CD14-positive monocyte (primary cell): ENCODE data around the gene AQP2. TPM values are rescaled to one million over a fixed set of nuclear protein-coding genes. Genes with fewer than 3 reads are reported as not detected.

Source experiments
- DNase-seq, 3 donors: peaks; one replicate each; pipeline ENCODE4 v3.0.0-alpha.2; 2011 to 2022
- H2AFZ ChIP-seq: 2 replicates; pipeline ENCODE4 v1.6.0; 2012; ENCODE audit warnings: mild to moderate bottlenecking, low read depth, low read length, inconsistent platforms; ENCODE audit not compliant: insufficient read depth, poor library complexity, severe bottlenecking
- H3K27ac ChIP-seq, 2 donors: 1 replicate in 1 of 2; 2 replicates in 1 of 2; pipeline ENCODE4 v1.5.1; 2012 to 2013; ENCODE audit warnings: low read length in 2 of 2, control low read depth in 1 of 2, inconsistent platforms in 1 of 2, low read depth in 1 of 2, mild to moderate bottlenecking in 1 of 2
- H3K27me3 ChIP-seq, 2 donors: one replicate each; pipeline versions ENCODE4 v1.6.0 to v1.6.1; 2011 to 2013; ENCODE audit warnings: low read length in 2 of 2; ENCODE audit not compliant: control insufficient read depth in 2 of 2, insufficient read depth in 2 of 2
- H3K36me3 ChIP-seq, 2 donors: replicated peaks in 1 of 2; 1 replicate in 1 of 2; 2 replicates in 1 of 2; pipeline versions ENCODE4 v1.5.1 to v1.6.1; 2012 to 2013; ENCODE audit warnings: low read length in 2 of 2, control low read depth in 1 of 2, inconsistent platforms in 1 of 2, mild to moderate bottlenecking in 1 of 2; ENCODE audit not compliant: insufficient read depth in 2 of 2, control insufficient read depth in 1 of 2
- H3K4me1 ChIP-seq, 2 donors: 1 replicate in 1 of 2; 2 replicates in 1 of 2; pipeline versions ENCODE4 v1.5.1 to v1.6.1; 2012 to 2013; ENCODE audit warnings: low read length in 2 of 2, control low read depth in 1 of 2, inconsistent platforms in 1 of 2, mild to moderate bottlenecking in 1 of 2, moderate library complexity in 1 of 2; ENCODE audit not compliant: insufficient read depth in 2 of 2, control insufficient read depth in 1 of 2
- H3K4me2 ChIP-seq: replicated peaks from 2 replicates; pipeline ENCODE3; 2012; ENCODE audit warnings: low read length, moderate library complexity, mild to moderate bottlenecking; ENCODE audit not compliant: poor library complexity, severe bottlenecking; ENCODE audit errors: extremely low read depth
- H3K4me3 ChIP-seq, 3 experiments: fragments of 200-600 bp in 1 of 3; sonication (generic) in 1 of 3; replicated peaks in 1 of 3; 1 replicate in 2 of 3; 2 replicates in 1 of 3; pipeline ENCODE4 v1.5.1; 2011 to 2013; ENCODE audit warnings: low read length in 3 of 3, mild to moderate bottlenecking in 3 of 3, control low read depth in 2 of 3, low read depth in 2 of 3, inconsistent platforms in 1 of 3, moderate library complexity in 1 of 3
- H3K79me2 ChIP-seq: 2 replicates; pipeline ENCODE4 v1.6.0; 2012; ENCODE audit warnings: mild to moderate bottlenecking, control low read depth, inconsistent platforms, low read length, moderate library complexity; ENCODE audit not compliant: insufficient read depth
- H3K9ac ChIP-seq: 2 replicates; pipeline ENCODE4 v1.6.0; 2017; ENCODE audit warnings: low read length, mild to moderate bottlenecking; ENCODE audit not compliant: insufficient read depth, poor library complexity, severe bottlenecking
- H3K9me3 ChIP-seq, 2 donors: replicated peaks in 1 of 2; 1 replicate in 1 of 2; 2 replicates in 1 of 2; pipeline versions ENCODE4 v1.5.1 to v1.6.1; 2012 to 2013; ENCODE audit warnings: low read length in 2 of 2, control low read depth in 1 of 2; ENCODE audit not compliant: control insufficient read depth in 1 of 2, insufficient read depth in 1 of 2
- H4K20me1 ChIP-seq: 2 replicates; pipeline ENCODE4 v1.6.0; 2012; ENCODE audit warnings: mild to moderate bottlenecking, low read length, control low read depth, moderate library complexity; ENCODE audit not compliant: insufficient read depth
- H3K27ac Mint-ChIP-seq, 7 donors: one replicate each; pipeline ENCODE4 v1.8.0; 2020; ENCODE audit warnings: mild to moderate bottlenecking in 7 of 7, mixed read lengths in 7 of 7, moderate library complexity in 6 of 7, inconsistent platforms in 2 of 7
- H3K27me3 Mint-ChIP-seq, 3 donors: one replicate each; pipeline ENCODE4 v1.8.0; 2021 to 2022; ENCODE audit warnings: low read depth in 3 of 3, mild to moderate bottlenecking in 3 of 3, mixed read lengths in 3 of 3, moderate library complexity in 3 of 3, inconsistent platforms in 1 of 3
- H3K36me3 Mint-ChIP-seq, 2 donors: one replicate each; pipeline ENCODE4 v1.8.0; 2020; ENCODE audit warnings: mixed read lengths in 2 of 2, inconsistent platforms in 1 of 2, mild to moderate bottlenecking in 1 of 2
- H3K4me1 Mint-ChIP-seq: one replicate; pipeline ENCODE4 v1.8.0; 2020; ENCODE audit warnings: mild to moderate bottlenecking, mixed read lengths
- H3K4me3 Mint-ChIP-seq, 2 donors: one replicate each; pipeline ENCODE4 v1.8.0; 2020; ENCODE audit warnings: mild to moderate bottlenecking in 2 of 2, mixed read lengths in 2 of 2, moderate library complexity in 1 of 2
- H3K9me3 Mint-ChIP-seq, 7 donors: one replicate each; pipeline ENCODE4 v1.8.0; 2020 to 2022; ENCODE audit warnings: mixed read lengths in 7 of 7, mild to moderate bottlenecking in 6 of 7, moderate library complexity in 6 of 7, inconsistent platforms in 2 of 7
- CTCF ChIP-seq: fragments of 200-600 bp; IDR thresholded peaks from one replicate; pipeline ENCODE4 v1.8.0; 2022; ENCODE audit warnings: antibody characterized with exemption, mild to moderate bottlenecking
- WGBS: methylation state at CpG from one replicate; pipeline ENCODE4 v1.1.5; 2013; ENCODE audit warnings: missing lambda C conversion rate; ENCODE audit not compliant: insufficient coverage; 5-methylcytosine and 5-hydroxymethylcytosine counted together
- intact Hi-C, 2 donors: fragments of 100-400 bp; cut with micrococcal nuclease; formaldehyde crosslinking; loops; one replicate each; pipeline versions ENCODE4 v1.15.0 to v1.15.1; 2023
- polyA plus RNA-seq, 3 donors: library from polyadenylated mRNA; depleted of rRNA in 1 of 3; unstranded in 2 of 3; stranded (reverse) in 1 of 3; fragments of 300-500 nt in 2 of 3; fragments of >200 nt in 1 of 3; fragmentation: Illumina TruSeq in 2 of 3; gene quantifications; 1 replicate in 2 of 3; 2 replicates in 1 of 3; pipeline ENCODE4 v1.2.3, GENCODE V29; 2012 to 2021

Gene AQP2
- polyA plus RNA-seq, 3 donors = not detected

- H3K4me1 Mint-ChIP-seq = peaks cover 2% of the 10 kb centered on the region
- H2AFZ ChIP-seq = no peak overlapping the region
Measured at GRCh38 chr12:49911213-49911605, 39.3 kb upstream of the AQP2 start.

DNA sequence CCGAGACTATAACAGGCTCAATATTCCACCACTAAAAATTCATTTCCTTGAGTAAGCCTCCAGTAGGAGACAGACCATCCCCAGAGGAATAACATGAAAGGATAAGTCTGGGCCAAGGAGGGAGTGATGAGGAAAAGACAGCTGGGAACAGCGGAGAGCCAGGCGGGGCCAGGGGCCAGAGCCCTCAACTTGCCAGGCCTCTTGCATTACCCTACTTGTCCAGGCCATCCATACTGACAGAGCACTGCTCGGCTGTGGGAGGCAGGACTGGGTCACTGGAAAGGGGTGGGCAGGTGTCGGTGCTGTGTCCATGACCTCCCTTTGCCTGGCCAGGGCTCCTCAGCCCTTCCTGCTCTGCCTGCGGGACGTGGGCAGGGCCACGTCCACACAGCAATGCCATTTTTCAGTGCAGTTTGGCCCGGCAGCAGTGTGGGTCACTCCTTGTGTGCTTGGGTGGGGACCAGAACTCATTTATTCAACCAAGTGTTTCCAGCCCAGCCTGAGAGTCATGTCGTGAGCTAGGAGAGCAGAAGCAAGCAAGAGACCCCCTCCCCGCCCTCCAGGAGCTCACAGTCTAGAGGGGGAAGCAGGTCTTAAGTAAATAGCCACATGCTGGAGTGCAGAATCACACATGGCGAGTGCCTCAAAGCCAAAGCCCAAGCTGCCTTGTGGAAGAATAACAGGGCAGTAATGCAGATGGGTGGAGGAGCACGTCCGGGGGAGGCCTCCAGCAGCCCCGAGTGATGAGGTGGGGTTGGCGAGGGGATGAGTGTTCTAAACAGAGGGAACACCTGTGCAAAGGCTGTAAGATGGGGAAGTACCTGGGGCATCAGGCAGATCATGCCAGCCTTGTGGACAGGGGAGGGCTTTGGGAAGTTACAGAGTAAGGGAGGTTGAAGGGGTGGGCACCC, 37.9 kb upstream of the AQP2 start:
- Mint-ChIP-seq H3K4me1 (peaks cover 2% of the 10 kb centered on the region), H3K27ac (no peak overlapping the region), H3K9me3 (peaks cover 0 to 1% (median 0%) of the 10 kb centered on the region in 7 donors), H3K27me3 (peaks cover 15 to 18% (median 16%) of the 10 kb centered on the region in 3 donors), H3K36me3 (no peaks in the 10 kb centered on the region), H3K4me3 (no peak overlapping the region)
- no peak for DNase-seq
- H4K20me1 ChIP-seq = no peaks in the 10 kb centered on the region
- no peak for TF ChIP-seq CTCF
- no peak overlapping the region for H3K4me2 ChIP-seq
- H3K36me3 ChIP-seq = no peaks in the 10 kb centered on the region
- no peak overlapping the region for H3K4me3 ChIP-seq
- H3K27ac ChIP-seq = no peak overlapping the region
- intact Hi-C loops = no loop called here
- no peaks in the 10 kb centered on the region for H3K4me1 ChIP-seq
- H3K9me3 ChIP-seq = no peaks in the 10 kb centered on the region
- 86% methylated on average over 12 of the region's 16 CpGs for WGBS
- H2AFZ ChIP-seq = no peak overlapping the region
- H3K27me3 ChIP-seq = no peaks in the 10 kb centered on the region
- H3K9ac ChIP-seq = no peak overlapping the region
- no peaks in the 10 kb centered on the region for H3K79me2 ChIP-seq

More at GRCh38 chr12:49911213-49911605, 39.3 kb upstream of the AQP2 start:
- H3K27ac Mint-ChIP-seq = no peak overlapping the region
- Histone ChIP-seq H3K4me1 (no peaks in the 10 kb centered on the region), H3K9ac (no peak overlapping the region), H3K9me3 (no peaks in the 10 kb centered on the region), H3K4me2 (no peak overlapping the region), H3K27ac (no peak overlapping the region), H3K27me3 (peaks cover 0 to 1% of the 10 kb centered on the region in 2 donors), H3K36me3 (no peaks in the 10 kb centered on the region), H4K20me1 (no peaks in the 10 kb centered on the region), H3K79me2 (no peaks in the 10 kb centered on the region), H3K4me3 (no peak overlapping the region)
- intact Hi-C loops = no loop called here
- DNase-seq = no peak
- H3K27me3 Mint-ChIP-seq = peaks cover 16 to 20% (median 19%) of the 10 kb centered on the region in 3 donors
- WGBS = no CpG with 5 or more reads among the region's 2 CpGs
- H3K9me3 Mint-ChIP-seq = peaks cover 0 to 1% (median 0%) of the 10 kb centered on the region in 7 donors
- no peaks in the 10 kb centered on the region for H3K36me3 Mint-ChIP-seq
- no peak for TF ChIP-seq CTCF
- no peak overlapping the region for H3K4me3 Mint-ChIP-seq
